ENCODE measurements around the gene COA7.
"Not testable (repeated sequence)": the region's sequence is repeated elsewhere in the genome, so short reads cannot be mapped to it uniquely, and the experiment has no call there.

Gene COA7

GRCh38 chr1:52697795-52698674, at the start of gene COA7:
Gene COA7 (minus strand): TSS chr1:52698347. CDS start chr1:52698326, 21 bp downstream.
- DNase-seq (ENCODE audit: low read depth) = no peak

DNA sequence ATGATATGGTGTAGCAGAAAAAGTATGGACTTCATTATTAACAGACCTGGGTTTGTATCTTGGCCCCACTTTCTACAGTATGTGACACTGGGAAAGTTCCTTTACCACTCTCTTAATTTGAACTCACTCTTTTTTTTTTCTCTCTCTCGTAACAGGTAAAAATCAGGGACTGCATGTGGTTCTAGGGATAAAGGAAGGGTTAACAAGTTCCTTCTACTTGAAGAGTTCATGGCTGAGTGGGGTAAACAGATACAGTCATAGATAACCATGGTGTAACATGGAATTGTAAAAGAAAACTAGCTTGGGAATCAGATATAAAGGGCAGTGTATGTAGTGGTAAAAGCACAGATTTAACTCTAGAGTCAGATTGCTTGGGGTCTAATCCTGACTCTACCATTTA, 49.3 kb upstream of the COA7 start:
- no peak for DNase-seq (ENCODE audit: low read depth)

DNA sequence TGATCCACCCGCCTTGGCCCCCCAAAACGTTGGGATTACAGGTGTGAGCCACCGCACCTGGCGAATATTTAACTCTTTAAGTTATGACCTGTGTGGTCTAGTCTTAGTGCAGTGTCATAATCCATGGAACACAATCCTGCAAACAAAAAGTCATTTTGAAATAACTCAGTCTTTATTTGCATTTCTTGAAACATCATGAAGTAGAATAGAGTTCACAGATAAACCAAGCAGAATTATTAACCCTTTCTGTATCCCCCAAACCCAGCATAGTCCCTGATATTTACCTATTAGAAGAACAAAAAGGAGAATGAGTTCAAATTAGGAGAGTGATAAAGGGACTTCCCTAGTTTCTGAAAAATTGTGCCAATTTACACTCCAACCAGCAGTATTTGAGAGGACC, 48.0 kb upstream of the COA7 start:
- no peak for DNase-seq (ENCODE audit: low read depth)

GRCh38 chr1:52741259-52741658, 43.1 kb upstream of the COA7 start:
- DNase-seq (ENCODE audit: low read depth) = no peak

- DNase-seq (ENCODE audit: low read depth) = no peak
Measured at GRCh38 chr1:52739699-52740467, 41.7 kb upstream of the COA7 start.

DNA sequence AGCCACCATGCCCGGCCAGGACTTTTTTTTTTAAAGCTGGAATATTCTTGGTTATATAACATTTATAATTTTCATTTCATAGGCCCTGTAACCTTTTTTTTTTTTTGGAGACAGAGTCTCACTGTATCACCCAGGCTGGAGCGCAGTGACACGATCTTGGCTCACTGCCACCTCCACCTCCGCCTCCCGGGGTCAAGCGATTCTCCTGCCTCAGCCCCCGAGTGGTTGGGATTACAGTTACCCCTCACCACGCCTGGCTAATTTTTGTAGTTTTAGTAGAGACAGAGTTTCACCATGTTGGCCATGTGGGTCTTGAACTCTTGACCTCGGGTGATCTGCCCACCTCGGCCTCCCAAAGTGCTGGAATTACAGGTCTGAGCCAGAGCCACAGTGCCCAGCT, 40.7 kb upstream of the COA7 start:
- no peak for DNase-seq (ENCODE audit: low read depth)

GRCh38 chr1:52738148-52738547, 40.0 kb upstream of the COA7 start:
- no peak for DNase-seq (ENCODE audit: low read depth)

DNA sequence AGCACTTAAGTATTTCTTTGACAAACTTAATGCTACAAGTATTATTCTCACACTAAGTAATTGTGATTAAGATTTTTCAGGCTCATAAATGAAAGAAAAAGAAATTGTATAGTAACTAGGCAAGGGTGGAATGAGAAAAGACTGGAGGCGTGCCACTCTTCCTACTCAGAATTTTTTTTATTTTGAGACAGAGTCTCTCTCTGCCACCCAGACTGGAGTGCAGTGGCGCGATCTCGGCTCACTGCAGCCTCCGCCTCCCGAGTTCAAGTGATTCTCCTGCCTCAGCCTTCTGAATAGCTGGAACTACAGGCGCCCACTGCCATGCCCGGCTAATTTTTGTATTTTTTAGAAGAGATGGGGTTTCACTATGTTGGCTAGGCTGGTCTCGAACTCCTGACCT, 37.2 kb upstream of the COA7 start:
- DNase-seq (ENCODE audit: low read depth) = not testable (repeated sequence)

DNA sequence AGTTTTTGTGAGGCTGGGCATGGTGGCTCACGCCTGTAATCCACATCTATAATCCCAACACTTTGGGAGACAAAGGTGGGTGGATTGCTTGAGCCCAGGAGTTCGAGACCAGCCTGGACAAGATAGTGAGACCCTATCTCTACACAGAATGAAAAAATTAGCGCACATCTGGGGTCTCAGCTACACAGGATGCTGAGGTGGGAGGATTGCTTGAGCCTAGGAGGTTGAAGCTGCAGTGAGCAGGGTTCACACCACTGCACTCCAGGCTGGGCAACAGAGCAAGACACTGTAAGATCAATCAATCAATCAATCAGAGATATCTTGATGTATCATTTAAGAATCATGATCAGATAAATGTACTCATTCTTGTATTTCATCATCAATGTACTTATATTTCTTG, 35.2 kb upstream of the COA7 start:
- DNase-seq (ENCODE audit: low read depth) = no peak

DNA sequence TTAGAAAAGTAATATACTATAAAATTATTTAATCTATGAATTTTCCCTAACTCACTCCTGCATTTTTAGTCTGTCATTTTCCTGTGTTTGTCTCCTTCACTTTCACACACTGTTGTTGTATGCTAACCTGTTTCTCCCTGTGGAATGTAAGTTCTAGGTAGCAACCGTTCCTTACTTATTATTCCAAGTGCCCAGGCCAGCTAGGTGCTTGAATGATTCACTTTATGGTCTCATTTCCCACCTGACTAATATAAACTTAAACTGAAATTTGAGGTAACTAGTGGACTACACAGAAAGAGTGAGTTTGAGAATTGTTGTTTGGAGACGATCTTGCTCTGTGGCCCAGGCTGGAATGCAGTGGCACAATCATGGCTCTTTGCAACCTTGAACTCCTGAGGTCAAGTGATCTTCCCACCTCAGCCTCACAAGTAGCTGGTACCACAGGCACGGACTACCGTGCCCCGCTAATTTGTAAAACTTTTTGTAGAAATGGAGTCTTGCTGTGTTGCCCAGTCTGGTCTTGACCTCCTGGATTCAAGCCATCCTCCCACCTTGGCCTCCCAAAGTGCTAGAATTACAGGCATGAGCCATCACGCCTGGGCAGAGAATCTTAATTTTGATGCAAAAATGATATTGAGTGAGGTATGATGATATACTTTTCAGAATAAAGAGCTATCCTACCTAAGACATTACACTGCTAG, 30.0 kb upstream of the COA7 start:
- DNase-seq (ENCODE audit: low read depth) = no peak

DNA sequence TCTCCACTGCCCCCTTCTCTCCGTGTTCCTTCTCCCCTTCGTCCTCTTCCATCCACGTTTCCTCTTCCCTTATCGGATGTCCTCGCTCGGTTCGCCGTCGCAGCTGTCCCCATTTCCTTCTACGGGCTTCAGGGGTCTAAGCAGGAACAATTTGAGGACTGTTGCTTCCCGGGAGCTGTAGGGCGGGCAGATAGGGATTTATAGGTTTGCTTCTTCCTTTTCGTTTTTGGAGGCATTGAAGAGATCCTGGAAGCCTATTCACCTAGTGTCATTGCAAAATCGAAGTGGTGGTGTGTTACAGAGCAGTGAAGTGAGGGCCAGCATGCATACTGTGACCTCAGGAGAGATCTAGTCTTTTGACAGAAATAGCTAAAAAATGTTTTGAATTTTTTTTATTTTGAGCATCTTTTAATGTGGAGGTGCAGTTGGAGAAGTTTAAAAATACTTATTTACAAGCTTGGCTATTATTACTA, 29.0 kb upstream of the COA7 start:
- no peak for DNase-seq (ENCODE audit: low read depth)

DNA sequence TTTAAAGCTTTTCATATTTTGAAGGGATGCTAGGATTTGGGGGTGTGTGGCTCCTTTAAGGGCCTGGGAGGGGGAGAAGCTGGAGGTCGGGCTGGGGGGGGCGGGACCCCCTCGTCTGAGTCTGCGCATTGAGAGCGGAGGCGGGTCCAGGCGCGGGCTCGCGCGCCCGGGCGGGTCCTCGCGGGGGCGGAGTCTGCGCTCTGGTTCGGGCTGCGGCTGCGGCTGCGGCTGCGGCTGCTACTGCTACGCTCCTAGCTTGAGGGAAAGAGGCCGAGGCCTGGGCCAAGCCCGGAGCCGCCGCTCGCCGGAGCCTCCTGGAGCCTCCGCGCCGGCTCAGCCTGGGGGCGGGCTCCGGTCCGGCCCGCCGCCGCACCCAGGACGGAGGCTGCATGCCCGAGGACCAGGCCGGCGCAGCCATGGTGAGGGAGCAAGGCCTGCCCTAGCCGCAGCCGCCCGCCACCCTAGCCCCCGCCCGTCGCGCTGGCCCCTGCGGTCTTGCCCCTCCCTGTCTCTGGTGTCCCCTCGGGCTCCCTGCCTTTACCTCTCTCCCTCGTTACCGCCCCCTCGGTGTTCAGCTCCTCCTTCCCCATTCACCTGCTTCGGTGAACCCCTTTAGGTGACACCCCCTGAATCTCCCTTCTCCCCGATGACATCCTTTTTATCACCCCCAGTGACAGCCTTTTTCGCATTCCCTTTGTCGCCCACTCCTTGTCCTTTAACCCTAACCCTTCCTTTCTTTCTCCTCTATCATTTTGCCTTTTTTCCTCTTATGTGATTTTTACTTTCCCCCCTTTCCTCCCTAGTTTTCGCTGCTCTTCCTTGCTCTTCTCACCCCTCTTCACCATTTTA, 28.3 kb upstream of the COA7 start, which contains the start of gene ZYG11B:
TSS of gene ZYG11B (plus strand) at position 189 of the 849 bp plus-strand sequence. CDS start at position 390, 201 bp downstream.
- no peak for DNase-seq (ENCODE audit: low read depth)

DNA sequence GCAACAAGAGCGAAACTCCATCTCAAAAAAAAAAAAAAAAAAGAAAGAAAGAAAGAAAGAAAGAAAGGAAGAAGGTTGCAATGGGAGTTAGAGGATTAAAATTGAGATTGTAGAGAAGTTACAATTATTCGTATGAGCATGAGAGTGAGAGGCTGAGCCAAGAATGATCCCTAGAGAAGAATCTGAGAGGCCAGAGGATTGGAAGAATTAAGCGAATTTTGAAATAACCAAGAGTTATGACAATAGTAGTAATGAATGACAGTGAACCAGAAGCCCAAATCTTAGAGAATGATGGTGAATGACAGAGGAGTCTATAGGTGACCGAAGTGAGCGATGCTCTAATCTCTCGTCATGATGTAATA, 27.7 kb upstream of the COA7 start:
- no peak for DNase-seq (ENCODE audit: low read depth)

GRCh38 chr1:52723260-52723659, 25.1 kb upstream of the COA7 start:
- no peak for DNase-seq (ENCODE audit: low read depth)

- DNase-seq (ENCODE audit: low read depth) = not testable (repeated sequence)
Measured at GRCh38 chr1:52715296-52715695, 17.1 kb upstream of the COA7 start.

DNA sequence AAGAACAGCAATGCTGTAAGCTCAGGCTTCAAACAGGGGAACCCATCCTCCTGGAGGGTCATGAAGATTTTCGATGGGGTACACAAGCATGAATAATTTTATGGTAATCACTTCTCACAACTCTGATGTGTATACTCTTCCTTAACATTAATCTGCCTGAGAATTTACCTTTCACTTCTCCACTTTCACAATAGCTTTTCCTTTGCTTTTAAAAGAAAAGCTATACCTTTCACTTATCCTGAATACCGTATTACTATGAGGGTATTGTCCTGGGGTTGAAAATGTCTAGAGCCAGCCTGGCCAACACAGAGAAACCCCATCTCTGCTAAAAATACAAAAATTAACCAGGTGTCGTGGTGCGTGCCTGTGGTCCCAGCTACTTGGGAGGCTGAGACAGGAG, 15.4 kb upstream of the COA7 start:
- DNase-seq (ENCODE audit: low read depth) = no peak

GRCh38 chr1:52709016-52709415, 10.9 kb upstream of the COA7 start:
- no peak for DNase-seq (ENCODE audit: low read depth)

DNA sequence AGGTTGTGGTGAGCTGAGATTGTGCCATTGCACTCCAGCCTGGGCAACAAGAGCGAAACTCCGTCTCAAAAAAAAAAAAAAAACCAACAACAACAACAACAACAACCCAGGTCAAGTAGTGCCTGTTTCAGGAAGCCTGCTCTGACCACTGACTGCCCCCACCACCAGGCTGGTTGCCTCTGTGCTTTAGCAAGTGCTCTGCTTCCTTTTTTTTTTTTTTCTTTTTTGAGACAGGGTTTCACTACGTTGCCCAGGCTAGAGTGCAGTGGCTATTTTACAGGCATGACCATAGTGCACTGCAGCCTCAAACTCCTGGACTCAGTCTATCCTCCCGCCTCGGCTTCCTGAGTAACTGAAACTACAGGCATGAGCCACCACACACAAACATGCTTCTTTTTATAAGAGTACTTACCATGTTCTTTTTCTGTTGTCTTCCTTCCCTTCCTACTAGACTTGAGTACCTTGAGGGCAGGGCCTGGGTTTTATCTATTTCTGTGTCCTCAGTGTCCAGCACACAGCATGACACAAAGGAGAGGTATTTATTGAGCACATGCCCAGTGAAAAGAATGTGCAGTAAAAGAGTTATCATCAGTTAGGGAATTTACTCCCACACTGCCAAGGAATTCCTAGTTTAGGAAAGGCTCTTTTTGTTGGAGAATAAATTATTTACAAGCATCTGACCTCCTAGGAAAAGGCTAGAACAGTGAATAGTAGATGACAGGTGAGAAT, 9.9 kb upstream of the COA7 start:
- no peak for DNase-seq (ENCODE audit: low read depth)

DNA sequence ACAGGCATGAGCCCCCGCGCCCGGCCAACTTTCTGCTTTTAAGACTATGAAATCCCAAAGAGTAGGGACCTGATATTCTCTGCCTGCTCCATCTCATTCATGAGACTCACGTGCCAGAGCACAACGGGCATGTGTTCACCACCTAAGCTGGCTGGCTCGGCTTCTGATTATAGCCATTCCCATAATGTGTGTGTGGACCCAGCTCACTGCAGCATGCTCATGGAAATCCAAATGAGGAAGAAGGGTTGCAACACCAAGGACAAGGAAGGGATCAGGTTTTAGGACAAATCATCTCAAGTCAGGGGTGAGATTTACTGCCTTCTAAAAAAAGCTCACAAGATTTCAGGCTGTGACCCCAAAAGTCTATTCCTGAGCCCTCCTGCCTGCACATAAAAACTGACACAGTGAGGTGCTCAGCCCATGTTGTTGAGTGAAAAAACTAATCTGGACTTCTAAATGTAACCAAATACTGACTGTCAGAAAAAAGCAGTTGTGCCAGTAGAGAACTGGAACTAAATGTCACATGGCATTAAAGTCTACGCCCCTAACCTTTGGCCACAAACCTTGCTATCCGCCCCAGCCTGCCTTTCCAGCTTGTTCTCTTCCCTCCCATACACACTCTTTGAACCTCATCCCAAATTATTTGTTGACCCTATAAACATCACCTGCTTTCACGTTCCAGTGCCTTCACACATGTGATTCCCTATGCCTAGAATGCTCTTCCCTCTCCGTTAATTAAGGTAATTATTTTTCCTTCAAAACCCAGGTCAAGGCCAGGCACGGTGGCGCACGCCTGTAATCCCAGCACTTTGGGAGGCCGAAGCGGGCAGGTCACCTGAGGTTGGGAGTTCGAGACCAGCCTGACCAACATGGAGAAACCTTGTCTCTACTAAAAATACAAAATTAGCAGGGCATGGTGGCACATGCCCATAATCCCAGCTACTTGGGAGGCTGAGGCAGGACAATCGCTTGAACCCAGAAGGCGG, 9.1 kb upstream of the COA7 start:
- DNase-seq (ENCODE audit: low read depth) = no peak

Data from non-pigmented ciliary epithelial cell (primary cell).